RWPE2 (cell line): ENCODE measurements around the gene GMEB2.

ENCODE experiments used
- ATAC-seq: fragments of 200-7000 bp; cut with Tn5 transposase; 3 replicates; pipeline ENCODE4 v1.9.1; 2021; ENCODE audit warnings: low read depth
- DNase-seq: peaks from one replicate; pipeline ENCODE4 v3.0.0-alpha.2; 2020; ENCODE audit warnings: low spot score
- H3K27ac ChIP-seq: fragments of 450-650 bp; 2 replicates; pipeline ENCODE4 v1.5.1; 2017; ENCODE audit warnings: mild to moderate bottlenecking; ENCODE audit not compliant: poor library complexity, severe bottlenecking
- H3K27me3 ChIP-seq: fragments of 250-450 bp; sonication (Bioruptor Pico); 2 replicates; pipeline ENCODE4 v1.5.1; 2021; ENCODE audit warnings: mild to moderate bottlenecking, moderate library complexity; ENCODE audit not compliant: insufficient read depth, poor library complexity, severe bottlenecking
- H3K36me3 ChIP-seq: fragments of 250-450 bp; sonication (Bioruptor Pico); 2 replicates; pipeline ENCODE4 v1.5.1; 2020; ENCODE audit warnings: low read depth, mild to moderate bottlenecking, moderate library complexity
- H3K4me1 ChIP-seq: fragments of 250-450 bp; sonication (Bioruptor Pico); 2 replicates; pipeline ENCODE4 v1.5.1; 2021; ENCODE audit warnings: mild to moderate bottlenecking, moderate library complexity; ENCODE audit not compliant: insufficient read depth, poor library complexity, severe bottlenecking
- H3K4me3 ChIP-seq: fragments of 250-450 bp; sonication (Bioruptor Pico); 2 replicates; pipeline ENCODE4 v1.5.1; 2021; ENCODE audit warnings: mild to moderate bottlenecking, moderate library complexity; ENCODE audit not compliant: severe bottlenecking
- H3K9me3 ChIP-seq: fragments of 250-450 bp; sonication (Bioruptor Pico); 2 replicates; pipeline ENCODE4 v1.5.1; 2021; ENCODE audit warnings: mild to moderate bottlenecking, moderate library complexity; ENCODE audit not compliant: severe bottlenecking
- TF ChIP-seq, protein P1 (sequence below): fragments of 450-650 bp; IDR thresholded peaks from one replicate; pipeline ENCODE4 v1.5.1; 2017; ENCODE audit warnings: mild to moderate bottlenecking, moderate library complexity; ENCODE audit not compliant: poor library complexity, severe bottlenecking

Gene GMEB2

GRCh38 chr20:63544241-63544957, 82.5 kb downstream of the GMEB2 start:
- H3K36me3 ChIP-seq = no peaks in the 10 kb centered on the region
- H3K9me3 ChIP-seq = no peaks in the 10 kb centered on the region
- H3K27ac ChIP-seq = peak overlapping the region; percentile 65
- peak; percentile 88 for DNase-seq
- ATAC-seq = peak; percentile 0; the same call in 1 of the 3 replicates
- no peak overlapping the region for H3K4me3 ChIP-seq
- TF ChIP-seq, protein P1, sequence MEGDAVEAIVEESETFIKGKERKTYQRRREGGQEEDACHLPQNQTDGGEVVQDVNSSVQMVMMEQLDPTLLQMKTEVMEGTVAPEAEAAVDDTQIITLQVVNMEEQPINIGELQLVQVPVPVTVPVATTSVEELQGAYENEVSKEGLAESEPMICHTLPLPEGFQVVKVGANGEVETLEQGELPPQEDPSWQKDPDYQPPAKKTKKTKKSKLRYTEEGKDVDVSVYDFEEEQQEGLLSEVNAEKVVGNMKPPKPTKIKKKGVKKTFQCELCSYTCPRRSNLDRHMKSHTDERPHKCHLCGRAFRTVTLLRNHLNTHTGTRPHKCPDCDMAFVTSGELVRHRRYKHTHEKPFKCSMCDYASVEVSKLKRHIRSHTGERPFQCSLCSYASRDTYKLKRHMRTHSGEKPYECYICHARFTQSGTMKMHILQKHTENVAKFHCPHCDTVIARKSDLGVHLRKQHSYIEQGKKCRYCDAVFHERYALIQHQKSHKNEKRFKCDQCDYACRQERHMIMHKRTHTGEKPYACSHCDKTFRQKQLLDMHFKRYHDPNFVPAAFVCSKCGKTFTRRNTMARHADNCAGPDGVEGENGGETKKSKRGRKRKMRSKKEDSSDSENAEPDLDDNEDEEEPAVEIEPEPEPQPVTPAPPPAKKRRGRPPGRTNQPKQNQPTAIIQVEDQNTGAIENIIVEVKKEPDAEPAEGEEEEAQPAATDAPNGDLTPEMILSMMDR = no peak
- H3K4me1 ChIP-seq = peaks cover 19% of the 10 kb centered on the region
- no peaks in the 10 kb centered on the region for H3K27me3 ChIP-seq

- no peak overlapping the region for H3K27ac ChIP-seq
- ATAC-seq (no peak), DNase-seq (no peak)
- H3K4me3 ChIP-seq = no peak overlapping the region
- TF ChIP-seq, protein P1 = no peak
- no peaks in the 10 kb centered on the region for H3K36me3 ChIP-seq
- no peaks in the 10 kb centered on the region for H3K27me3 ChIP-seq
- H3K9me3 ChIP-seq = no peaks in the 10 kb centered on the region
- peaks cover 19% of the 10 kb centered on the region for H3K4me1 ChIP-seq
Observed at GRCh38 chr20:63543733-63544132, 83.2 kb downstream of the GMEB2 start.

DNA sequence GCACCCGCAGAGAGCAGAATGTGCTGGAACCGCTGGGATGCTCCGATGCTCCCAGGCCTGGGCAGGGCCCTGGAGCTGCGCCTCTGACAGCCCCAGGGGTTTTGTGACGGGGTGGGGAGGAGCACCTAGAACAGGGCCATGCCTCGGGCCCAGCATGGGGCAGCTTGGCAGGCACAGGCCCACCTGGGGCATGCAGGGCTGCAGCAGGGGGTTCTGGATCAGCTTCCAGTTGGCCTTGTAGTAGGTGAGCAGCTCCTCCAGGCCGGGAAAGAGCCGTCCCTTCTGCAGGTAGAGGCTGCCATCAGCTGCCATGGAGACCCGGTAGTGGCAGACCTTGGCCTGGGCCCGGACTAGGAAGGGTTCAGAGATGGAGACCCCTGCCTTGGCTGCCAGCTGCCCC, 83.8 kb downstream of the GMEB2 start:
- Histone ChIP-seq H3K4me1 (peaks cover 23% of the 10 kb centered on the region), H3K27me3 (no peaks in the 10 kb centered on the region), H3K4me3 (no peak overlapping the region), H3K27ac (no peak overlapping the region), H3K9me3 (no peaks in the 10 kb centered on the region), H3K36me3 (no peaks in the 10 kb centered on the region)
- TF ChIP-seq, protein P1 = no peak
- peak; percentile 89 for DNase-seq
- no peak for ATAC-seq

DNA sequence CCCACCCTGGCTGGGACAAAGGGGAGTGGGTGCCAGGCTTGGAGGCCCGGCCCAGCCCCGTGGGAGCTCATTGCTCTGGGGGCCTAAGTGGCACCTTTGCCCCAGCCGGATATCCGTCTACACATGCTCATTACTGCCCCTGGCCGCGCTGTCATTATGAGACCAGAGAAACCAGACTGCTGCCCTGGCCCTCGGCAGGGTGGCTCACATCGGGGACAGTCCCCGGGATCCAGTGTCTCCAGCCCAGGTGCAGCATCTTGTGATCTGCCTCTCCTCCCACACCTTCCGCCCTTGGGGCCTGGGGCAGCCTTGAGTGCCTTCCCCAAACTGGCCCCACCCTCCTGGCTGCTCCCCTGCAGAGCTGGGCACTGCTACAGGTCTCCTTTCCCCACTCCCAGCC, 84.2 kb downstream of the GMEB2 start:
- Histone ChIP-seq H3K27ac (no peak overlapping the region), H3K27me3 (no peaks in the 10 kb centered on the region), H3K4me3 (no peak overlapping the region), H3K9me3 (no peaks in the 10 kb centered on the region), H3K36me3 (no peaks in the 10 kb centered on the region), H3K4me1 (peaks cover 19% of the 10 kb centered on the region)
- TF ChIP-seq, protein P1 = no peak
- DNase-seq (peak; percentile 85), ATAC-seq (no peak)

DNA sequence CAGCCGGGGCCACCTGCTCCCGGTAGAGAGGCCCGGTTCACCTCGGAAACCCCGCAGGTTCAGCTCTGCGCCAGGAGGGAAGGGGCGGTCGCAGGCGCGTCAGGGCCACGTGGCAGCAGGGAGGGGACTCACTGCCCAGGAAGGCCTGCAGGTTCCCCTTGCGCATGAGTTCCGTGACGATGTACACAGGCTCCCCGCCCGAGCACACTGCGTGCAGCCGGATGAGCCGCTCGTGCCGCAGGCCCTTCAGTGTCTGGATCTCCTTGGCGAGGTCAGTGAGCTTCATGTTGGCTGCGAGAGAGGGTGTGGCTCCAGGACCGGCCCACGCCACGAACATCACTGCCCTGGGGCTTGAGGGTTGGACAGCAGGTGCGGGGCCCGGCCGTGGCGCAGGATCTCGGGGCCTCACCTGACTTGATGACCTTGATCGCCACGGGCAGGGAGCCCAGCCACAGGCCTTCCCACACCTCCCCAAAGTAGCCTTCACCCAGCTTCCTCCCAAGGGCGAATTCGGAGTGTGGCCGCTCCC, 84.8 kb downstream of the GMEB2 start:
- peaks cover 22% of the 10 kb centered on the region for H3K4me1 ChIP-seq
- no peak overlapping the region for H3K4me3 ChIP-seq
- TF ChIP-seq, protein P1 = no peak
- no peaks in the 10 kb centered on the region for H3K9me3 ChIP-seq
- H3K27ac ChIP-seq = no peak overlapping the region
- DNase-seq (peak; percentile 84), ATAC-seq (no peak)
- no peaks in the 10 kb centered on the region for H3K27me3 ChIP-seq
- H3K36me3 ChIP-seq = no peaks in the 10 kb centered on the region
